ENCODE results near the gene TRMT1.
A peak's percentile ranks its signal among the peaks of the same experiment; 100 is the strongest.

DNA sequence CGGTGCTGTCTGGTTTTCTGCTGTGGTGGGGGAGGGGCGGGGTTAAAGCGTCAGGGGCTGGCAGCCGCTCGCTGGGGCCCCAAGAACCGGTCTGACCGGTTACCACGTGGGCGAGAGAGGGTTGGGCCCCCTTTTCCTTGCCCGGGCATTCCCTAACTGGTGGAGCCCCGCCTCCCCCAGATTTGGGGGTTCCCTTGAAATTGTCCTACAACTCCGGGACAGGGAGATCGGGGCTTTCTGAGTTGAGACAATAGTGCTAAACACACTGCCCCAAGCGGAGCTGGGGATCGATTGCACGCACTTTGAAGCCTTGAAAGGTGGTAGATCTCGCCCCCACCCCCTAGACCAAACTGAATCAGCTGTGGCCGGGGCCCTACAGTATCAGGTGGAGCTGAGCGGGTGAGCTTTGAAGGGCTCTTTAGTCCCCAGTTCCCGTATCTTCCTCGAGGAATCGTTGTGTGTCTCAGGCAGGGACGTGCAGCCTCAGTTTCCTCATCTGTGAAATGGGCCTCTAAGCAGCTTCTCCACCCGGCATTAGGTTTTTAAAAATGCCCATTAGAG, 38.5 kb upstream of the TRMT1 start:
- TF ChIP-seq, protein P1, sequence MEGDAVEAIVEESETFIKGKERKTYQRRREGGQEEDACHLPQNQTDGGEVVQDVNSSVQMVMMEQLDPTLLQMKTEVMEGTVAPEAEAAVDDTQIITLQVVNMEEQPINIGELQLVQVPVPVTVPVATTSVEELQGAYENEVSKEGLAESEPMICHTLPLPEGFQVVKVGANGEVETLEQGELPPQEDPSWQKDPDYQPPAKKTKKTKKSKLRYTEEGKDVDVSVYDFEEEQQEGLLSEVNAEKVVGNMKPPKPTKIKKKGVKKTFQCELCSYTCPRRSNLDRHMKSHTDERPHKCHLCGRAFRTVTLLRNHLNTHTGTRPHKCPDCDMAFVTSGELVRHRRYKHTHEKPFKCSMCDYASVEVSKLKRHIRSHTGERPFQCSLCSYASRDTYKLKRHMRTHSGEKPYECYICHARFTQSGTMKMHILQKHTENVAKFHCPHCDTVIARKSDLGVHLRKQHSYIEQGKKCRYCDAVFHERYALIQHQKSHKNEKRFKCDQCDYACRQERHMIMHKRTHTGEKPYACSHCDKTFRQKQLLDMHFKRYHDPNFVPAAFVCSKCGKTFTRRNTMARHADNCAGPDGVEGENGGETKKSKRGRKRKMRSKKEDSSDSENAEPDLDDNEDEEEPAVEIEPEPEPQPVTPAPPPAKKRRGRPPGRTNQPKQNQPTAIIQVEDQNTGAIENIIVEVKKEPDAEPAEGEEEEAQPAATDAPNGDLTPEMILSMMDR (IDR thresholded peaks at IDR 0.05), result no peak
- TF ChIP-seq POLR2AphosphoS5 (IDR thresholded peaks at IDR 0.05) (peak in 1 of 3 donors; percentile 47), POLR2A (IDR thresholded peaks at IDR 0.05) (peak in 1 of 2 donors; percentile 37)
